Natural killer cell (primary cell): Measurements from ENCODE around the gene LAD1. TPM values are rescaled to one million over a fixed set of nuclear protein-coding genes. Genes with fewer than 3 reads are reported as not detected.

Experiments used
- ATAC-seq, 3 donors: fragments of 150-1000 bp in 2 of 3; fragments of 200-7000 bp in 1 of 3; cut with Tn5 transposase; 1 replicate in 1 of 3; 2 replicates in 2 of 3; pipeline ENCODE4 v1.10.0; 2021; ENCODE audit warnings: mild to moderate bottlenecking in 2 of 3, moderate library complexity in 2 of 3
- DNase-seq, 2 donors: peaks; one replicate each; pipeline versions ENCODE4 v3.0.0 to v3.0.0-alpha.2; 2013 to 2021; ENCODE audit warnings: mixed read lengths in 1 of 2
- H3K27ac ChIP-seq: one replicate; pipeline ENCODE4 v1.5.1; 2013; ENCODE audit warnings: mild to moderate bottlenecking, low read length
- H3K27me3 ChIP-seq: one replicate; pipeline ENCODE4 v1.6.1; 2013; ENCODE audit warnings: low read length; ENCODE audit not compliant: control insufficient read depth, insufficient read depth
- H3K36me3 ChIP-seq: one replicate; pipeline ENCODE4 v1.6.1; 2013; ENCODE audit warnings: low read length; ENCODE audit not compliant: control insufficient read depth, insufficient read depth
- H3K4me1 ChIP-seq: one replicate; pipeline ENCODE4 v1.6.1; 2013; ENCODE audit warnings: low read length; ENCODE audit not compliant: control insufficient read depth, insufficient read depth
- H3K4me3 ChIP-seq: one replicate; pipeline ENCODE4 v1.5.1; 2013; ENCODE audit warnings: low read length
- H3K9me3 ChIP-seq: one replicate; pipeline ENCODE4 v1.6.1; 2013; ENCODE audit warnings: low read length; ENCODE audit not compliant: control insufficient read depth, insufficient read depth
- H3K27ac Mint-ChIP-seq, 2 donors: one replicate each; pipeline ENCODE4 v1.8.0; 2022; ENCODE audit warnings: mild to moderate bottlenecking in 2 of 2, mixed read lengths in 2 of 2, moderate library complexity in 1 of 2
- H3K27me3 Mint-ChIP-seq, 2 donors: one replicate each; pipeline ENCODE4 v1.8.0; 2022; ENCODE audit warnings: low read depth in 2 of 2, mixed read lengths in 2 of 2
- H3K36me3 Mint-ChIP-seq: one replicate; pipeline ENCODE4 v1.8.0; 2022; ENCODE audit warnings: mixed read lengths
- H3K4me1 Mint-ChIP-seq, 2 donors: one replicate each; pipeline ENCODE4 v1.8.0; 2022; ENCODE audit warnings: mixed read lengths in 2 of 2
- H3K4me3 Mint-ChIP-seq: one replicate; pipeline ENCODE4 v1.8.0; 2022; ENCODE audit warnings: mild to moderate bottlenecking, moderate library complexity, mixed read lengths
- H3K9me3 Mint-ChIP-seq, 2 donors: one replicate each; pipeline ENCODE4 v1.8.0; 2022; ENCODE audit warnings: mixed read lengths in 2 of 2
- WGBS: methylation state at CpG from one replicate; pipeline ENCODE4 v1.1.7; 2013; ENCODE audit warnings: missing lambda C conversion rate; ENCODE audit not compliant: insufficient coverage; 5-methylcytosine and 5-hydroxymethylcytosine counted together
- intact Hi-C: fragments of 100-400 bp; cut with micrococcal nuclease; formaldehyde crosslinking; loops from one replicate; pipeline ENCODE4 v1.14.2; 2022
- total RNA-seq, 4 donors: library from RNA; stranded (reverse); fragments of 120-200 nt in 1 of 4; gene quantifications; one replicate each; pipeline versions ENCODE4 v1.2.3 to v1.2.4, GENCODE V29; 2013 to 2022
- TF ChIP-seq, protein P1 (sequence below): fragments of 200-600 bp; IDR thresholded peaks from one replicate; pipeline ENCODE4 v1.8.0; 2022; ENCODE audit warnings: antibody characterized with exemption

LAD1 gene
- total RNA-seq, 3 donors from 2014 or later (not counting 1 experiment from before 2014, with no cell fraction given), result 0.68 TPM; not detected in 2

DNA sequence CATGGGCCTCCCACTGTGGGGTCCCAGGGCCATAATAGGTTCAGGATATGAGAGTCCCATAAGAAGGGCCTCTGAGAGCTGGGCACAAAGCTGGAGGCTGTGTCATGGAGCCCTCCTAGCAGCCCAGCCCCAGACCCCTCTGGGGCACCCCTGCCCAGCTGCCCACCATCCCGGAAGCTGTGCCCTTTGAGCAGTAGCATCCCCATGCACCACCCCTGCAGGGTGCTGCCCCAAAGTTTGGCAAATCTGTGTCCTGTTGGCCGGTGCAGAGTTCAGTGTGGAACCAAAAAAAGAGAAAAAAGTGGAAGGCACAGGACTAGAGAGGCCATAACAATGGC lies 39.3 kb downstream of the LAD1 start:
- no peaks in the 10 kb centered on the region for H3K4me1 ChIP-seq
- no peak overlapping the region for H3K27ac Mint-ChIP-seq
- WGBS, result 73% methylated on average over 2 of the region's 2 CpGs
- H3K27ac ChIP-seq, result no peak overlapping the region
- no peaks in the 10 kb centered on the region for H3K27me3 ChIP-seq
- H3K27me3 Mint-ChIP-seq, result peaks cover 0 to 9% of the 10 kb centered on the region in 2 donors
- H3K36me3 ChIP-seq, result no peaks in the 10 kb centered on the region
- no peaks in the 10 kb centered on the region for H3K9me3 Mint-ChIP-seq
- intact Hi-C loops, result no loop called here
- H3K36me3 Mint-ChIP-seq, result no peaks in the 10 kb centered on the region
- H3K4me3 ChIP-seq, result no peak overlapping the region
- TF ChIP-seq, protein P1, sequence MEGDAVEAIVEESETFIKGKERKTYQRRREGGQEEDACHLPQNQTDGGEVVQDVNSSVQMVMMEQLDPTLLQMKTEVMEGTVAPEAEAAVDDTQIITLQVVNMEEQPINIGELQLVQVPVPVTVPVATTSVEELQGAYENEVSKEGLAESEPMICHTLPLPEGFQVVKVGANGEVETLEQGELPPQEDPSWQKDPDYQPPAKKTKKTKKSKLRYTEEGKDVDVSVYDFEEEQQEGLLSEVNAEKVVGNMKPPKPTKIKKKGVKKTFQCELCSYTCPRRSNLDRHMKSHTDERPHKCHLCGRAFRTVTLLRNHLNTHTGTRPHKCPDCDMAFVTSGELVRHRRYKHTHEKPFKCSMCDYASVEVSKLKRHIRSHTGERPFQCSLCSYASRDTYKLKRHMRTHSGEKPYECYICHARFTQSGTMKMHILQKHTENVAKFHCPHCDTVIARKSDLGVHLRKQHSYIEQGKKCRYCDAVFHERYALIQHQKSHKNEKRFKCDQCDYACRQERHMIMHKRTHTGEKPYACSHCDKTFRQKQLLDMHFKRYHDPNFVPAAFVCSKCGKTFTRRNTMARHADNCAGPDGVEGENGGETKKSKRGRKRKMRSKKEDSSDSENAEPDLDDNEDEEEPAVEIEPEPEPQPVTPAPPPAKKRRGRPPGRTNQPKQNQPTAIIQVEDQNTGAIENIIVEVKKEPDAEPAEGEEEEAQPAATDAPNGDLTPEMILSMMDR, result no peak
- ATAC-seq (no peak), DNase-seq (no peak)
- H3K4me3 Mint-ChIP-seq, result no peak overlapping the region
- no peaks in the 10 kb centered on the region for H3K4me1 Mint-ChIP-seq
- no peaks in the 10 kb centered on the region for H3K9me3 ChIP-seq

DNA sequence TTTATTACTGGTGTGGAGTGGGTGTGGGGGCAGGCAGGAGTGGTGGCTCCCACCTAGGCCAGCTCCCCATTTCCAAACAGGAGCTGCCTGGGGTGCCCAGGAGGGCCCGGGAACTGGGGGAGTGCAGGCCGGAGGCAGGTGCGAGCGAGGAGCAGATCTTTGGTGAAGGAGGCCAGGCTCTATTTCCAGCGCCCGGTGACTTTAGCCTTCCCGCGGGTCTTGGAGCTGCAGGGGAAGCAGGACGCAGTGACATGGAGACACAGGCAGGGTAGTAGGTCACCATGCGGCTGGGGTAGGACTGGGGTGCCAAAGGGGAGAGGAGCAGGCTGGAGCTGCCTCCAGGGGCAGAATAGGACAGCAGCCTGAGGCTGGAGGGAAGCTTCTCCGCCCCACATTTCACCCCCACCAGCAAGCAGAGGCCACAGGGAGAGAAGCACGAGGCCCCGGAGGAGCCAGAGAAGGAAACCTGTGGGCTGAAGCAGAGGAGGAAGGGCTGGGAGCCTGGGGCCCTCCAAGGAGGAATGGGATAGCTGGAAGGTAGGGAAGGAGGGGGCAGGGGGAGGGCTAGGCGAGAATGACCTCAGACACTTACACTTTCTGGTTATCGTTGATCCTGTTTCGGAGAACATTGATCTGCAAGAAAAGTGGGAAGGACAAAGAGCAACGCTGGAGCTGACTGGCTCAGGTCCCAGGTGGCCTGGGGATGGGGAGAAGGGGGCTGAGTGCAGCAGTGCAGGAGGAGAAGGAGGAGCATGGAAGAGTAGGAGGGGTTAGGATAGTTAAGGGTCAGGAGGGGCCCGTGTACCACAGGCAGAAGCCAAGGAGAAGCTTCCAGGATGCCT lies 39.9 kb downstream of the LAD1 start:
- no peak overlapping the region for H3K4me3 ChIP-seq
- no peak for ATAC-seq
- 78% methylated on average over 17 of the region's 18 CpGs for WGBS
- TF ChIP-seq, protein P1, result no peak
- no peaks in the 10 kb centered on the region for H3K9me3 ChIP-seq
- Mint-ChIP-seq H3K27ac (no peak overlapping the region), H3K4me1 (no peaks in the 10 kb centered on the region), H3K9me3 (no peaks in the 10 kb centered on the region), H3K36me3 (no peaks in the 10 kb centered on the region), H3K4me3 (no peak overlapping the region), H3K27me3 (peaks cover 0 to 9% of the 10 kb centered on the region in 2 donors)
- no peak for DNase-seq
- no peaks in the 10 kb centered on the region for H3K4me1 ChIP-seq
- no peaks in the 10 kb centered on the region for H3K36me3 ChIP-seq
- H3K27ac ChIP-seq, result no peak overlapping the region
- intact Hi-C loops, result no loop called here
- no peaks in the 10 kb centered on the region for H3K27me3 ChIP-seq

DNA sequence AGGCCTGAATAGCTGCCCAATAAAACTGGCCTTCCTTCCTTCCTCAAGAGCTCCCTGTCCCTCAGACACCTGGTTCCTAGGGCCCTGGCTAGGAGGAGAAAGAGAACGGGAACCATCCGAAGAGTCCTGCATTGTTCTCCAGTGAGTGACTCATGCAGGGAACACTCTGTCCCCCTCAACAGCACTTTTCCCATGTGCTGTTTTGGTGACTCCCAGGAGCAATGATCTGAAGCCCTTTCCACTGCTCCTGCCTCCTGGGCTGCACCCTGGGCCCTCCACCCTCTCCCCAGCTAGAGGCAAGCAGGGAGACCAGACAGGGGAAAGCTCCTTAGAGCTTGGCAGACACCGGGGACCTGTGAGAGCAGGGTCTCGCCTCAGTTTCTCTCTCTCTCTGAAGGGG lies 40.5 kb downstream of the LAD1 start:
- no peaks in the 10 kb centered on the region for H3K9me3 ChIP-seq
- H3K27me3 ChIP-seq, result no peaks in the 10 kb centered on the region
- H3K4me3 ChIP-seq, result no peak overlapping the region
- Mint-ChIP-seq H3K27ac (no peak overlapping the region), H3K4me1 (no peaks in the 10 kb centered on the region), H3K36me3 (no peaks in the 10 kb centered on the region), H3K4me3 (no peak overlapping the region), H3K27me3 (peaks cover 0 to 10% of the 10 kb centered on the region in 2 donors), H3K9me3 (no peaks in the 10 kb centered on the region)
- 69% methylated on average over 4 of the region's 4 CpGs for WGBS
- intact Hi-C loops, result no loop called here
- H3K4me1 ChIP-seq, result no peaks in the 10 kb centered on the region
- no peaks in the 10 kb centered on the region for H3K36me3 ChIP-seq
- DNase-seq, result no peak
- no peak overlapping the region for H3K27ac ChIP-seq
- TF ChIP-seq, protein P1, result no peak
- no peak for ATAC-seq
